Measurements from ENCODE around the gene FAM219B.
A peak's percentile ranks its signal among the peaks of the same experiment; 100 is the strongest.
"Not testable (repeated sequence)": the region's sequence is repeated elsewhere in the genome, so short reads cannot be mapped to it uniquely, and the experiment has no call there.

FAM219B gene

GRCh38 chr15:74950078-74950908 lies 43.6 kb upstream of the FAM219B start:
- peak overlapping the region; percentile 34 for H3K4me3 ChIP-seq (ENCODE audit: low read depth, low read length)
- peak; percentile 79 for DNase-seq
- H3K27me3 ChIP-seq, result no peaks in the 10 kb centered on the region
- no peaks in the 10 kb centered on the region for H3K36me3 ChIP-seq
- TF ChIP-seq CTCF (IDR thresholded peaks at IDR 0.05; ENCODE audit: low read depth, low read length), result peak; percentile 100
- H3K4me1 ChIP-seq, result peaks cover 11% of the 10 kb centered on the region
- H3K9me3 ChIP-seq, result no peaks in the 10 kb centered on the region

GRCh38 chr15:74937590-74938371 lies 31.1 kb upstream of the FAM219B start, which contains the start of gene COX5A:
COX5A (minus strand) TSS chr15:74938073; CDS start chr15:74938014, 59 bp downstream.
- Histone ChIP-seq H3K4me1 (no peaks in the 10 kb centered on the region), H3K9me3 (no peaks in the 10 kb centered on the region), H3K27me3 (no peaks in the 10 kb centered on the region), H3K36me3 (peaks cover 8% of the 10 kb centered on the region), H3K4me3 (ENCODE audit: low read depth, low read length) (peak within 1 kb of the TSS; percentile 80)
- peak; percentile 95 for DNase-seq
- no peak for TF ChIP-seq CTCF (IDR thresholded peaks at IDR 0.05; ENCODE audit: low read depth, low read length)

- H3K27me3 ChIP-seq, result no peaks in the 10 kb centered on the region
- no peak for TF ChIP-seq CTCF (IDR thresholded peaks at IDR 0.05; ENCODE audit: low read depth, low read length)
- peak overlapping the region; percentile 80 for H3K4me3 ChIP-seq (ENCODE audit: low read depth, low read length)
- peaks cover 12% of the 10 kb centered on the region for H3K36me3 ChIP-seq
- no peaks in the 10 kb centered on the region for H3K9me3 ChIP-seq
- H3K4me1 ChIP-seq, result no peaks in the 10 kb centered on the region
- no peak for DNase-seq
Observed at GRCh38 chr15:74937272-74937589, 30.6 kb upstream of the FAM219B start.

- H3K9me3 ChIP-seq; H3K27me3 ChIP-seq; H3K4me3 ChIP-seq (ENCODE audit: low read depth, low read length); H3K4me1 ChIP-seq: not testable (repeated sequence)
- peak; percentile 40 for DNase-seq
- peak; percentile 39 for TF ChIP-seq CTCF (IDR thresholded peaks at IDR 0.05; ENCODE audit: low read depth, low read length)
- H3K36me3 ChIP-seq, result peaks cover 24% of the 10 kb centered on the region
Observed at GRCh38 chr15:74935193-74935592, 28.5 kb upstream of the FAM219B start.

GRCh38 chr15:74933573-74933972 lies 26.9 kb upstream of the FAM219B start:
- H3K36me3 ChIP-seq, result peaks cover 40% of the 10 kb centered on the region
- no peak overlapping the region for H3K4me3 ChIP-seq (ENCODE audit: low read depth, low read length)
- H3K9me3 ChIP-seq, result no peaks in the 10 kb centered on the region; the same call in 1 of the 2 replicates
- H3K27me3 ChIP-seq, result no peaks in the 10 kb centered on the region
- TF ChIP-seq CTCF (IDR thresholded peaks at IDR 0.05; ENCODE audit: low read depth, low read length), result no peak
- H3K4me1 ChIP-seq, result no peaks in the 10 kb centered on the region
- no peak for DNase-seq
